Colonic mucosa (tissue), 4 donors: Measurements from ENCODE around the gene KIAA0232. TPM values are rescaled to one million over a fixed set of nuclear protein-coding genes. Genes with fewer than 3 reads are reported as not detected.

Experiments
- DNase-seq: peaks from one replicate; pipeline ENCODE4 v3.0.0-alpha.2; 2020
- H3K27ac ChIP-seq: fragments of 200-600 bp; one replicate; pipeline ENCODE4 v1.8.0; 2021
- H3K27me3 ChIP-seq: fragments of 200-600 bp; one replicate; pipeline ENCODE4 v1.8.0; 2021
- H3K36me3 ChIP-seq: fragments of 200-600 bp; one replicate; pipeline ENCODE4 v1.8.0; 2021
- H3K4me1 ChIP-seq: fragments of 200-600 bp; one replicate; pipeline ENCODE4 v1.8.0; 2021; ENCODE audit warnings: mild to moderate bottlenecking
- H3K4me3 ChIP-seq: fragments of 200-600 bp; one replicate; pipeline ENCODE4 v1.8.0; 2021
- H3K9ac ChIP-seq, 2 donors: one replicate each; pipeline ENCODE4 v1.7.0; 2013; ENCODE audit warnings: control low read depth in 2 of 2, low read depth in 2 of 2, low read length in 2 of 2
- H3K9me3 ChIP-seq: fragments of 200-600 bp; one replicate; pipeline ENCODE4 v1.8.0; 2021
- intact Hi-C: fragments of 100-400 bp; cut with DNase I; formaldehyde crosslinking; loops from one replicate; pipeline ENCODE4 v1.14.1; 2022
- total RNA-seq, 2 donors: library from RNA; stranded (reverse); fragmentation: NEBNext Ultra II Directional in 1 of 2; extraction: Animal tissue kit (Norgen Biotek cat#: 25700) in 1 of 2; gene quantifications; one replicate each; pipeline ENCODE4 v1.2.1, GENCODE V29; 2021
- TF ChIP-seq, protein P1 (sequence below): fragments of 200-600 bp; IDR thresholded peaks from one replicate; pipeline ENCODE4 v1.8.0; 2022; ENCODE audit warnings: antibody characterized with exemption, mild to moderate bottlenecking
- donor health status: healthy.
- donor health status: DM: no; HTN: no; CAD: no.
- donor health status: DM: no; HTN: no; CAD: no.

Gene KIAA0232
- total RNA-seq, 2 donors from 2014 or later, result 20.8 to 32.8 TPM

DNA sequence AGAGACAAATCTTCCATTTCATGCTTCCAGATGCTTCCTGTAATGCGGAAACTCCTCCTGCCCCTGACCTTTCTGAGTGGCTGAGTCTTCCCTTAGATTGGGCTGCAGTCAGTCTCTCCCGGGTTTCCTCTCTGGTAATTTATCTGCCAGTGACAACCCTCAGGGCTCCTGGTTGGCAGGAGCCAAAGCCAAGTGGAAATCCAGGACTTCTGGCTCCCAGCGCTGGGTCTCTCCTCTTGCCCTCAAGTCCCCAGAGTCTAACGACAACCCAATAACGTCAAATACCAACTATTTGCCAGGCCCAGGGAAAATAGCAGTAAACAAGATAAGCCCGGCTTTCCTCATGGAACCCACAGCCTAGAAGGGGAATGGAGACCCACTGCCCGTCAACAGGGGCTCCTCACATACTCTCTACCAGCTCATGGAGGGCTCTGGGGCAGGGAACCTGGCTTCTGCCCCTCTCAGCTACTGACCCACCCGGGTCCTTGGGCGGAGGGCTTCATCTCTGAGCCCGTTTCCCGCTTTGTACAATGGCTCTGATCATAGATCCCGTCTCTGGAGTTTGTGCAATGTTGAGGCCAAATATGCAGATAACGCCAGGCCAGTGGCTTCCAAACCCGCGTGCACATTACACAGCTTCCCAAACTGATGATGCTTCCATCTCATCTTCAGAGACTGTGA is 126.0 kb downstream of the KIAA0232 start:
- Histone ChIP-seq H3K9ac (peak overlapping the region; percentile 74 to 79), H3K27me3 (no peaks in the 10 kb centered on the region), H3K4me3 (peak overlapping the region; percentile 48), H3K4me1 (peaks cover 4% of the 10 kb centered on the region), H3K36me3 (no peaks in the 10 kb centered on the region), H3K27ac (peak overlapping the region; percentile 96), H3K9me3 (no peaks in the 10 kb centered on the region)
- DNase-seq, result no peak
- TF ChIP-seq, protein P1, sequence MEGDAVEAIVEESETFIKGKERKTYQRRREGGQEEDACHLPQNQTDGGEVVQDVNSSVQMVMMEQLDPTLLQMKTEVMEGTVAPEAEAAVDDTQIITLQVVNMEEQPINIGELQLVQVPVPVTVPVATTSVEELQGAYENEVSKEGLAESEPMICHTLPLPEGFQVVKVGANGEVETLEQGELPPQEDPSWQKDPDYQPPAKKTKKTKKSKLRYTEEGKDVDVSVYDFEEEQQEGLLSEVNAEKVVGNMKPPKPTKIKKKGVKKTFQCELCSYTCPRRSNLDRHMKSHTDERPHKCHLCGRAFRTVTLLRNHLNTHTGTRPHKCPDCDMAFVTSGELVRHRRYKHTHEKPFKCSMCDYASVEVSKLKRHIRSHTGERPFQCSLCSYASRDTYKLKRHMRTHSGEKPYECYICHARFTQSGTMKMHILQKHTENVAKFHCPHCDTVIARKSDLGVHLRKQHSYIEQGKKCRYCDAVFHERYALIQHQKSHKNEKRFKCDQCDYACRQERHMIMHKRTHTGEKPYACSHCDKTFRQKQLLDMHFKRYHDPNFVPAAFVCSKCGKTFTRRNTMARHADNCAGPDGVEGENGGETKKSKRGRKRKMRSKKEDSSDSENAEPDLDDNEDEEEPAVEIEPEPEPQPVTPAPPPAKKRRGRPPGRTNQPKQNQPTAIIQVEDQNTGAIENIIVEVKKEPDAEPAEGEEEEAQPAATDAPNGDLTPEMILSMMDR, result no peak
- intact Hi-C loops, result loop anchor here (5.0 kb wide), 1 partner anchor 79 kb away; no protein-coding TSS in a partner anchor

DNA sequence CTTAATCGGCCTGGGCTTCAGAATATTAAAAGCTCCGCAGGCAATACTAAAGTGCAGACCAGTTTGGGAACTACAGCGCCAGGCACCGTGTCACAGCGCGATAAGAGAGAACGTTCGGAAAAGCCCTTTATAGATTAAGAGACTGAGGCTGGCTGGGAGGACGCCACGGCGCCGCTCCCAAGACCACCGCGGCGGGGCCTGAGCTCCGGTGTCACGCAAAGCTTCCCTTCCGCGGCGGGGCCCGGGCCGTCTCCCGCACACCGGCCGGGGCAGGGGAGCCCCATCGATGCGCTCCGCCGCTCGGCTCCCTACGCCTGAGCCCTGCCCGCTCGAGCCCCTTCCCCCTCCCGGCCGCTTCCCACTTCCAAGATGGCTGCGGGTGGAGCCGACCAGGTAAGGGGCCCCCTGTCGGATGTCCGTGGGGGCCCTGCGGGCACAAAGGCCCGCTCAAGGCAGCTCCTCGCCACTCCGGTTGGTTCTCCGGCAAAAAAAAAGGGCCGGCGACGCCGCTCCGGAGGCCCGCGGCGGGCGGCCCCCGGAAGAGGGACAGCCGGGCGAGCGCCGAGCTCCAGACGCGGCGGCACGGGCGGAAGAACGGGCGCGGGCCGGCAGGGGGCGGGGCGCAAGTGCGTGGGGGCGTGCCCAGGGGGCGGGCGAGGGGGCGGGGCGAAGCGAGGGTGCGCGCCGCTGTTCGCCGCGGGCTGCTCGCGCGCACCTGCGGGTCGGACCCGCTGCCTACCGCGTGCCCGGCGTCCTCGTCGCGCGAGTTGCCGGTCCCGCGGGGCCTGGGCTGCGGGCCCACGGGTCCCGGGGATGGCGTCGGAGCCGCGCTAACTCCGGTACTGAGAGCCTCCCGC is 126.8 kb downstream of the KIAA0232 start, which contains the start of gene TBC1D14:
Gene TBC1D14, plus strand, starts transcription at position 714 of the 857 bp plus-strand sequence. CDS start 13,564 bp downstream, outside the sequence.
- intact Hi-C loops, result loop anchor here (5.0 kb wide), 1 partner anchor 78 kb away; no protein-coding TSS in a partner anchor

DNA sequence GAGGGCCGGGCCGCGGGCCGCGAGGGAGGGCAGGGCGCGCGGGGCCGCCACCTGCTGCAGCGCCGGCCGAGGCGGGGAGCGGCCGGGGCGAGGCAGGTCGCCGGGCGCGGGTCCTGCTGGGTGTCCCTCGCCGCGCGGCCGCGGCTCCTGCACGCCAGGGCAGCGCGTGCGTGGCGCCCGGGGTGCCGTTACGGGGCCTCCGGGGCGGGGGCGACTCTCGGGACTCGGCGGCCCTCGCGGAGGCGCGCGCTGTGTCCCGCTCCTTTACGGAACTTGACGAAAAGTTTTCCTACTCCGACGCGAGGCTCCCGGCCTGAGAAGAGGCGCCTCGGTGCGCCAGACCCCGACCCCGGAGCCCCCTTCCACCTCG is 127.4 kb downstream of the KIAA0232 start:
- no peaks in the 10 kb centered on the region for H3K27me3 ChIP-seq
- DNase-seq, result peak; percentile 45
- TF ChIP-seq, protein P1, result no peak
- H3K9me3 ChIP-seq, result no peaks in the 10 kb centered on the region
- peak overlapping the region; percentile 48 for H3K4me3 ChIP-seq
- H3K36me3 ChIP-seq, result no peaks in the 10 kb centered on the region
- H3K27ac ChIP-seq, result peak overlapping the region; percentile 47
- peaks cover 4% of the 10 kb centered on the region for H3K4me1 ChIP-seq
- intact Hi-C loops, result loop anchor here (5.0 kb wide), 1 partner anchor 77 kb away; no protein-coding TSS in a partner anchor
- H3K9ac ChIP-seq, result peak overlapping the region; percentile 80 to 98

More for the DNA sequence above, 126.8 kb downstream of the KIAA0232 start, which contains the start of gene TBC1D14:
- TF ChIP-seq, protein P1, result no peak
- H3K36me3 ChIP-seq, result no peaks in the 10 kb centered on the region
- peak within 1 kb of the TSS; percentile 96 for H3K27ac ChIP-seq
- DNase-seq, result peak; percentile 86
- peak within 1 kb of the TSS; percentile 80 to 98 for H3K9ac ChIP-seq
- H3K9me3 ChIP-seq, result no peaks in the 10 kb centered on the region
- H3K4me1 ChIP-seq, result peaks cover 4% of the 10 kb centered on the region
- no peaks in the 10 kb centered on the region for H3K27me3 ChIP-seq
- H3K4me3 ChIP-seq, result peak within 1 kb of the TSS; percentile 48

DNA sequence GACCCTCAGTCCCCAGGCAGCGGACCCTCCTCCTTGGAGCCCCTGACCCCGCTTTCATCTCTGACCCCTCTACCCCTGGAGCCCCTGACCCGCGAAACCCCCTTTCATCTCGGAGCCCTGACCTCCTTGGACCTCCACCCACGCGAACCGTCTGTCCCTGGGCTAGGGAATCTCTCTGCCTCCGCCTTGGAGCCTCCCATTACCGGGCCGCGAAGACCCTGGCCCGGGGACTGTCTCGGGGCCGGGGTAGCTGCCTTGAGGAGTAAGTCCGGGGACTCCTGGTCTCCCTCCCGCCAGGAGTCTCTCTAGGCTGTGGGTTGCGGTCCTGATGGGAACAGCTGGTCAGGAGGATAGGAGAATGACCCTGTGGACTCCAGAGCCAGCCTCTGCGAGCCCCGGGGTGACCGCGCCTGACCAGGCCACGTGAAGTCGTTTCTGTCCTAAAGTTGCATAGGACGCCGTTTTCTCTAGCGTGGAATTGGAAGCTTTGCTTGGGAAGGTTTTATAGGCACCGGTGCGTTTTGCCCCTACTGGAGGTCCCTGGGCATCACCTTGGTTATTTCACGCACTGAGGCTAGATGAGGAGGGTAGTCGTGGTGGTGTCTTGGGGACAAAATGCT is 127.9 kb downstream of the KIAA0232 start:
- intact Hi-C loops, result no loop called here
- no peaks in the 10 kb centered on the region for H3K27me3 ChIP-seq
- TF ChIP-seq, protein P1, result no peak

More for the DNA sequence above, 127.9 kb downstream of the KIAA0232 start:
- Histone ChIP-seq H3K4me1 (peaks cover 6% of the 10 kb centered on the region), H3K9ac (peak overlapping the region; percentile 80 to 98), H3K36me3 (no peaks in the 10 kb centered on the region), H3K9me3 (no peaks in the 10 kb centered on the region), H3K27ac (peak overlapping the region; percentile 47), H3K4me3 (peak overlapping the region; percentile 48)
- DNase-seq, result peak; percentile 49
